ENCODE data around the gene FREM2. TPM values are rescaled to one million over a fixed set of nuclear protein-coding genes. Genes with fewer than 3 reads are reported as not detected.

Gene FREM2
- total RNA-seq, 4 donors from 2014 or later, result 10.8 to 18.0 (median 12.7) TPM

GRCh38 chr13:38705365-38705764 lies 18.5 kb downstream of the FREM2 start:
- 88 to 89% methylated on average over 5 of the region's 5 CpGs for WGBS, 2 donors
- TF ChIP-seq EP300 (IDR thresholded peaks at IDR 0.05) (no peak), POLR2A (IDR thresholded peaks at IDR 0.05) (no peak)
- TF ChIP-seq, protein P1, sequence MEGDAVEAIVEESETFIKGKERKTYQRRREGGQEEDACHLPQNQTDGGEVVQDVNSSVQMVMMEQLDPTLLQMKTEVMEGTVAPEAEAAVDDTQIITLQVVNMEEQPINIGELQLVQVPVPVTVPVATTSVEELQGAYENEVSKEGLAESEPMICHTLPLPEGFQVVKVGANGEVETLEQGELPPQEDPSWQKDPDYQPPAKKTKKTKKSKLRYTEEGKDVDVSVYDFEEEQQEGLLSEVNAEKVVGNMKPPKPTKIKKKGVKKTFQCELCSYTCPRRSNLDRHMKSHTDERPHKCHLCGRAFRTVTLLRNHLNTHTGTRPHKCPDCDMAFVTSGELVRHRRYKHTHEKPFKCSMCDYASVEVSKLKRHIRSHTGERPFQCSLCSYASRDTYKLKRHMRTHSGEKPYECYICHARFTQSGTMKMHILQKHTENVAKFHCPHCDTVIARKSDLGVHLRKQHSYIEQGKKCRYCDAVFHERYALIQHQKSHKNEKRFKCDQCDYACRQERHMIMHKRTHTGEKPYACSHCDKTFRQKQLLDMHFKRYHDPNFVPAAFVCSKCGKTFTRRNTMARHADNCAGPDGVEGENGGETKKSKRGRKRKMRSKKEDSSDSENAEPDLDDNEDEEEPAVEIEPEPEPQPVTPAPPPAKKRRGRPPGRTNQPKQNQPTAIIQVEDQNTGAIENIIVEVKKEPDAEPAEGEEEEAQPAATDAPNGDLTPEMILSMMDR (IDR thresholded peaks at IDR 0.05), result no peak

GRCh38 chr13:38707460-38707859 lies 20.6 kb downstream of the FREM2 start:
- H3K4me3 ChIP-seq, result no peak overlapping the region
- H3K36me3 ChIP-seq, result no peaks in the 10 kb centered on the region
- no peak for DNase-seq (ENCODE audit: low spot score in 2 of 2)
- no peaks in the 10 kb centered on the region for H3K27me3 ChIP-seq
- TF ChIP-seq, protein P1 (IDR thresholded peaks at IDR 0.05), result no peak
- TF ChIP-seq POLR2A (IDR thresholded peaks at IDR 0.05), result no peak
- TF ChIP-seq EP300 (IDR thresholded peaks at IDR 0.05), result no peak
- WGBS, 2 donors, result 65 to 66% methylated on average over 3 of the region's 3 CpGs
- H3K4me1 ChIP-seq, result peaks cover 0 to 10% (median 0%) of the 10 kb centered on the region in 4 donors
- no peak overlapping the region for H3K27ac ChIP-seq
- H3K9me3 ChIP-seq, result no peaks in the 10 kb centered on the region

More at GRCh38 chr13:38705365-38705764, 18.5 kb downstream of the FREM2 start:
- no peak overlapping the region for H3K27ac ChIP-seq
- peaks cover 0 to 12% (median 0%) of the 10 kb centered on the region in 4 donors for H3K4me1 ChIP-seq
- no peaks in the 10 kb centered on the region for H3K36me3 ChIP-seq
- no peak for DNase-seq (ENCODE audit: low spot score in 2 of 2)
- H3K9me3 ChIP-seq, result no peaks in the 10 kb centered on the region
- H3K27me3 ChIP-seq, result no peaks in the 10 kb centered on the region
- no peak overlapping the region for H3K4me3 ChIP-seq

DNA sequence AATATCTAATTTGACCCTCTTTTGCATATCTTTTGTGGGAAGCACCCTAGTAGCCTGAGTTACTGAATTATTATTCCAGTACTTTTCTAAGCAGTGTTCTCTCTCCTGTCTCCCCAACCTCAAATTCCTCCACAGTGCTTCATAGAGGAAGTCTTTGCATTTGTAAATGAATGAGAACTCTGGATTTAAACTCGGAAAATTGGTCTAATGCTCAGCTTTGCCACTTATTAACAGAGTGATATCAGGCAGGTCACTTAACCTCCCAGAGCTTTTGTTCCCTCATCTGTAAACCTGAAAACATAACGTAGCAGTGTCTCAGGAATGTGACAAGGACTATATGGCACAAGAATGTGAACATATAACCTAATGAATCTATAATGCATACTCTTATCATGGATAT lies 26.2 kb downstream of the FREM2 start:
- 79 to 84% methylated on average over 2 of the region's 2 CpGs for WGBS, 2 donors
- no peaks in the 10 kb centered on the region for H3K9me3 ChIP-seq
- DNase-seq (ENCODE audit: low spot score in 2 of 2), result no peak
- H3K4me3 ChIP-seq, result no peak overlapping the region
- no peak overlapping the region for H3K27ac ChIP-seq
- no peak for TF ChIP-seq EP300 (IDR thresholded peaks at IDR 0.05)
- TF ChIP-seq POLR2A (IDR thresholded peaks at IDR 0.05), result no peak
- TF ChIP-seq, protein P1 (IDR thresholded peaks at IDR 0.05), result no peak
- no peaks in the 10 kb centered on the region for H3K27me3 ChIP-seq
- no peaks in the 10 kb centered on the region for H3K4me1 ChIP-seq
- no peaks in the 10 kb centered on the region for H3K36me3 ChIP-seq

GRCh38 chr13:38718374-38718773 lies 31.5 kb downstream of the FREM2 start:
- no peaks in the 10 kb centered on the region for H3K27me3 ChIP-seq
- whole genome bisulfite sequencing, 2 donors, result 89 to 92% methylated on average over 4 of the region's 4 CpGs
- no peak overlapping the region for H3K4me3 ChIP-seq
- H3K36me3 ChIP-seq, result no peaks in the 10 kb centered on the region
- no peaks in the 10 kb centered on the region for H3K4me1 ChIP-seq
- no peak overlapping the region for H3K27ac ChIP-seq
- no peak for DNase-seq (ENCODE audit: low spot score in 2 of 2)
- TF ChIP-seq, protein P1 (IDR thresholded peaks at IDR 0.05), result no peak
- no peak for TF ChIP-seq POLR2A (IDR thresholded peaks at IDR 0.05)
- no peak for TF ChIP-seq EP300 (IDR thresholded peaks at IDR 0.05)
- no peaks in the 10 kb centered on the region for H3K9me3 ChIP-seq

DNA sequence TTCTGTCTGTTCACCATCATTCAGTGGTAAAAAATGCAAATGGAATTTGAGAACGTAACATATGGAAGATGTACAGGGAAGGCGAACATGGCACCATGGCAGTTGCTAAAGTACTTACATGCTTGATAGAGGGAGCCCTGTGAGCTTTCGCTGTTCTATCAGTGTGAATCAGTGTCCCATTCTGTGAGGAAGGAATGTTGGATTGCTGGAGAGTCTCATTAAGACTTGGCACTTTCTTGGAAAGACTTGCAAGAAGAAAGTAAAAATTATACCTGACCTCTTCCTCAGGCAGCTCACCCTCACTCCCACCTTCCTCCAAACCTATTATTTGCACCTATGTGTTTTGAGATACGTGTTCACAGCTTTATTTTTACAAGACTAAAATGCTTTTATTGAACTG lies 43.5 kb downstream of the FREM2 start:
- Histone ChIP-seq H3K4me3 (no peak overlapping the region), H3K27me3 (no peaks in the 10 kb centered on the region), H3K4me1 (no peaks in the 10 kb centered on the region), H3K36me3 (no peaks in the 10 kb centered on the region), H3K9me3 (no peaks in the 10 kb centered on the region), H3K27ac (no peak overlapping the region)
- TF ChIP-seq, protein P1 (IDR thresholded peaks at IDR 0.05), result no peak
- TF ChIP-seq POLR2A (IDR thresholded peaks at IDR 0.05) (no peak), EP300 (IDR thresholded peaks at IDR 0.05) (no peak)
- WGBS, 2 donors, result 85 to 94% methylated on average over 4 of the region's 4 CpGs
- no peak for DNase-seq (ENCODE audit: low spot score in 2 of 2)
